Superior temporal gyrus (tissue), 1 donor: ENCODE results near the gene PPIB.
"Not testable (repeated sequence)": the region's sequence is repeated elsewhere in the genome, so short reads cannot be mapped to it uniquely, and the experiment has no call there.

Experiments used
- DNase-seq: peaks from one replicate; pipeline ENCODE4 v3.0.0-alpha.2; 2016; ENCODE audit errors: extremely low spot score

The PPIB gene

GRCh38 chr15:64141798-64142512 is 20.9 kb downstream of the PPIB start:
- DNase-seq: no peak

GRCh38 chr15:64138331-64138941 is 24.4 kb downstream of the PPIB start:
- DNase-seq: no peak

- no peak for DNase-seq
Measured at GRCh38 chr15:64137226-64137833, 25.5 kb downstream of the PPIB start.

- no peak for DNase-seq
Measured at GRCh38 chr15:64136347-64136746, 26.5 kb downstream of the PPIB start.

- no peak for DNase-seq
Measured at GRCh38 chr15:64134345-64134829, 28.4 kb downstream of the PPIB start.

GRCh38 chr15:64133623-64134344 is 29.0 kb downstream of the PPIB start:
- DNase-seq: no peak

- no peak for DNase-seq
Measured at GRCh38 chr15:64132217-64132616, 30.6 kb downstream of the PPIB start.

GRCh38 chr15:64131547-64131946 is 31.3 kb downstream of the PPIB start:
- no peak for DNase-seq

- no peak for DNase-seq
Measured at GRCh38 chr15:64130159-64130558, 32.7 kb downstream of the PPIB start.

GRCh38 chr15:64127521-64128270 is 35.1 kb downstream of the PPIB start:
- DNase-seq: no peak

- DNase-seq: no peak
Measured at GRCh38 chr15:64125978-64126377, 36.8 kb downstream of the PPIB start.

GRCh38 chr15:64122936-64123351 is 39.9 kb downstream of the PPIB start:
- peak; percentile 98 for DNase-seq

GRCh38 chr15:64122444-64122843 is 40.4 kb downstream of the PPIB start:
- no peak for DNase-seq

- no peak for DNase-seq
Measured at GRCh38 chr15:64121614-64122013, 41.2 kb downstream of the PPIB start.

- DNase-seq: not testable (repeated sequence)
Measured at GRCh38 chr15:64120322-64120721, 42.5 kb downstream of the PPIB start.

GRCh38 chr15:64117759-64118487 is 44.9 kb downstream of the PPIB start:
- no peak for DNase-seq

GRCh38 chr15:64112904-64113303 is 49.9 kb downstream of the PPIB start:
- no peak for DNase-seq

GRCh38 chr15:64112073-64112772 is 50.6 kb downstream of the PPIB start:
- no peak for DNase-seq

- no peak for DNase-seq
Measured at GRCh38 chr15:64111679-64112050, 51.2 kb downstream of the PPIB start.

GRCh38 chr15:64110950-64111678 is 51.7 kb downstream of the PPIB start:
- DNase-seq: no peak
